ENCODE data around the gene B3GNT8. TPM values are rescaled to one million over a fixed set of nuclear protein-coding genes. Genes with fewer than 3 reads are reported as not detected.

The B3GNT8 gene
- total RNA-seq, 1 donor from 2014 or later = not detected

DNA sequence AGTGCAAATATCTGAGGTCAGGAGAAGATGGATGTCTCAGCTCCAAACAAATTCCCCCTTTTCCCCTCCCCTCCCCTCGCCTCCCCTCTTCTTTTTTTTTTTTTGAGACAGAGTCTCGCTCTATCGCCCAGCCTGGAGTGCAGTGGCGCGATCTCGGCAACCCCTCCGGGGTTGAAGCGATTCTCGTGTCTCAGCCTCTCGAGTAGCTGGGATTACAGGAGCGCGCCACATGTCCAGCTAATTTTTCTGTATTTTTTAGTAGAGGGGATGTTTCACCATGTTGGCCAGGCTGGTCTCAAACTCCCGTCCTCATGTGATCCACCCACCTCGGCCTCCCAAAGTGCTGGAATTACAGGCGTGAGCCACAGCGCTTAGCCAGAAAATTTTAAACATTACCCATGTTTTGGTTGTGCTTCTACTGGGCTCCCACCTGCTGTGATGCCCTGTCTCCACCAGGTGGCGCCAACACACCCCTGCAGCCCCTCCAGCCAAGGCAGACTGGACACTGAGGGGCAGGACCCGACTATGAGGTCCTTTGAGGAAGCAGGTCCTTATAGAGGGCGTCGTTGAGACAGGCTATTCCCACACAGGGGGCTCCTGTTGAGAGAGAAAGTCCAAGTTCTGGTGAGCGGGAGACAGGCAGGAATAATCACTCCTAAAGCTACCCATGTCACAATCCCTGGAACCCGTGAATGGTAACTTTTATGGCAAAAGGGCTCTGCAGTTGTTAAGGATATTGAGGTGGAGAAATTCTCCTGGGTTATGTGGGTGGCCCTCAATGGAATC is 22.1 kb upstream of the B3GNT8 start:
- H3K27me3 Mint-ChIP-seq (ENCODE audit: insufficient read depth, low read depth) = peaks cover 17% of the 10 kb centered on the region
- peak overlapping the region; percentile 64 for H3K4me3 Mint-ChIP-seq

GRCh38 chr19:41447732-41448332 is 20.7 kb upstream of the B3GNT8 start:
- H3K4me3 Mint-ChIP-seq = no peak overlapping the region
- H3K36me3 ChIP-seq = no peaks in the 10 kb centered on the region
- no peak for DNase-seq (ENCODE audit: low spot score)
- no peak overlapping the region for H3K4me3 ChIP-seq
- H3K9me3 ChIP-seq (ENCODE audit: low read depth) = no peaks in the 10 kb centered on the region
- no peaks in the 10 kb centered on the region for H3K4me1 ChIP-seq
- no peaks in the 10 kb centered on the region for H3K79me2 ChIP-seq (ENCODE audit: low read depth)
- H3K9ac ChIP-seq = no peak overlapping the region
- TF ChIP-seq EZH2 (IDR thresholded peaks at IDR 0.05) (no peak), CTCF (IDR thresholded peaks at IDR 0.05) (peak; percentile 4)
- no peak overlapping the region for H2AFZ ChIP-seq (replicated peaks)
- no peaks in the 10 kb centered on the region for H3K36me3 Mint-ChIP-seq
- no peak overlapping the region for H3K27ac ChIP-seq
- H3K27me3 ChIP-seq = peaks cover 27% of the 10 kb centered on the region
- peaks cover 20% of the 10 kb centered on the region for H3K27me3 Mint-ChIP-seq (ENCODE audit: insufficient read depth, low read depth)
- H3K4me2 ChIP-seq = no peak overlapping the region
- H3K27ac Mint-ChIP-seq = no peak overlapping the region
- H3K9me3 Mint-ChIP-seq = no peaks in the 10 kb centered on the region
- H4K20me1 ChIP-seq (ENCODE audit: low read depth) = no peaks in the 10 kb centered on the region
- H3K4me1 Mint-ChIP-seq = peaks cover 5% of the 10 kb centered on the region
- H3F3A ChIP-seq (ENCODE audit: low read depth) = no peaks in the 10 kb centered on the region

More for the DNA sequence above, 22.1 kb upstream of the B3GNT8 start:
- DNase-seq (ENCODE audit: low spot score) = peak; percentile 86
- Histone ChIP-seq H3K79me2 (ENCODE audit: low read depth) (no peaks in the 10 kb centered on the region), H3K27ac (no peak overlapping the region), H3K27me3 (peaks cover 27% of the 10 kb centered on the region), H4K20me1 (ENCODE audit: low read depth) (no peaks in the 10 kb centered on the region), H2AFZ (replicated peaks) (peak overlapping the region; percentile 96), H3K4me3 (peak overlapping the region; percentile 35), H3K4me1 (no peaks in the 10 kb centered on the region), H3F3A (ENCODE audit: low read depth) (no peaks in the 10 kb centered on the region), H3K4me2 (peak overlapping the region; percentile 66), H3K9me3 (ENCODE audit: low read depth) (no peaks in the 10 kb centered on the region), H3K9ac (no peak overlapping the region), H3K36me3 (no peaks in the 10 kb centered on the region)
- Mint-ChIP-seq H3K4me1 (peaks cover 5% of the 10 kb centered on the region), H3K36me3 (no peaks in the 10 kb centered on the region), H3K27ac (no peak overlapping the region), H3K9me3 (no peaks in the 10 kb centered on the region)
- TF ChIP-seq CTCF (IDR thresholded peaks at IDR 0.05) = peak; percentile 99
- no peak for TF ChIP-seq EZH2phosphoT487 (IDR thresholded peaks at IDR 0.05)

DNA sequence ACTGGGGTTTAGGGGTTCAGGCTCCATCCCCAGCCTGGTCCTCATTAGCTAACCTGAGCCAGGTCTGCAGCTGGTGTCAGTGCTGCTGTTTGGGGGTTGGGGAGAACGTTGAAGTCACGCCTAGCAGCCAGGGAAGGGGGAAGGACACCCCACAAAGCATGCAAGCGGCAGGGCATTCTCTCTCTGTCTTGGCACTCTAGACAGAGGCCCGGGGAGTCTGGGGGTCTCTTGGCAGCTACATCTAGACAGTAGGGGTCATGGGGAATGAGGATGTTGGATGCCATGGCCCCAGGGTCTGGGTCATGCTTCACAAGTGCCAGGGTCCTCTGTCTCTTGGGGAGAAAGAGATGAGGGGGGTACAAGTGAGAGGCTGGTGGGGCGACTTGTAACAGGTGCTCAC is 18.4 kb upstream of the B3GNT8 start:
- Histone ChIP-seq H2AFZ (replicated peaks) (no peak overlapping the region), H4K20me1 (ENCODE audit: low read depth) (no peaks in the 10 kb centered on the region), H3K27ac (no peak overlapping the region), H3K4me1 (no peaks in the 10 kb centered on the region), H3K9ac (no peak overlapping the region), H3K79me2 (ENCODE audit: low read depth) (no peaks in the 10 kb centered on the region), H3K36me3 (no peaks in the 10 kb centered on the region), H3K27me3 (peaks cover 27% of the 10 kb centered on the region), H3F3A (ENCODE audit: low read depth) (no peaks in the 10 kb centered on the region), H3K9me3 (ENCODE audit: low read depth) (no peaks in the 10 kb centered on the region), H3K4me2 (no peak overlapping the region), H3K4me3 (no peak overlapping the region)
- no peak for DNase-seq (ENCODE audit: low spot score)
- peaks cover 21% of the 10 kb centered on the region for H3K27me3 Mint-ChIP-seq (ENCODE audit: insufficient read depth, low read depth)
- no peaks in the 10 kb centered on the region for H3K36me3 Mint-ChIP-seq
- H3K27ac Mint-ChIP-seq = no peak overlapping the region
- H3K9me3 Mint-ChIP-seq = peaks cover 4% of the 10 kb centered on the region
- H3K4me3 Mint-ChIP-seq = no peak overlapping the region
- H3K4me1 Mint-ChIP-seq = peaks cover 5% of the 10 kb centered on the region
- TF ChIP-seq CTCF (IDR thresholded peaks at IDR 0.05) (no peak), EZH2 (IDR thresholded peaks at IDR 0.05) (no peak)

All from neural progenitor cell (in vitro differentiated cells).